Large intestine (tissue), 3 donors: Measurements from ENCODE around the gene WTIP. TPM values are rescaled to one million over a fixed set of nuclear protein-coding genes. Genes with fewer than 3 reads are reported as not detected.

Experiments
- DNase-seq, 2 donors: peaks; one replicate each; pipeline versions ENCODE4 v3.0.0 to v3.0.0-alpha.2; 2013
- H3K27ac ChIP-seq: one replicate; pipeline ENCODE4 v1.5.1; 2013; ENCODE audit warnings: low read length
- H3K27me3 ChIP-seq: 2 replicates; pipeline ENCODE4 v1.6.1; 2013; ENCODE audit warnings: low read length; ENCODE audit not compliant: control insufficient read depth, insufficient read depth
- H3K36me3 ChIP-seq: 2 replicates; pipeline ENCODE4 v1.6.1; 2013; ENCODE audit warnings: low read length; ENCODE audit not compliant: control insufficient read depth, insufficient read depth
- H3K4me1 ChIP-seq: one replicate; pipeline ENCODE4 v1.6.1; 2013; ENCODE audit warnings: low read length; ENCODE audit not compliant: control insufficient read depth, insufficient read depth
- H3K4me3 ChIP-seq: one replicate; pipeline ENCODE4 v1.5.1; 2013; ENCODE audit warnings: low read length
- H3K9me3 ChIP-seq: one replicate; pipeline ENCODE4 v1.6.1; 2013; ENCODE audit warnings: mild to moderate bottlenecking, low read depth, low read length, moderate library complexity; ENCODE audit not compliant: control insufficient read depth
- WGBS: methylation state at CpG from one replicate; pipeline ENCODE4 v1.1.5; 2013; ENCODE audit warnings: low lambda C conversion rate; ENCODE audit not compliant: insufficient coverage; 5-methylcytosine and 5-hydroxymethylcytosine counted together
- polyA plus RNA-seq: library from polyadenylated mRNA; unstranded; fragments of 120-200 nt; gene quantifications from one replicate; pipeline ENCODE4 v1.2.1, GENCODE V29; 2013

The WTIP gene
- polyA plus RNA-seq, 1 donor, result 7.1 TPM

- Histone ChIP-seq H3K9me3 (no peaks in the 10 kb centered on the region), H3K27ac (no peak overlapping the region), H3K4me3 (no peak overlapping the region), H3K27me3 (peaks cover 3% of the 10 kb centered on the region), H3K4me1 (no peaks in the 10 kb centered on the region), H3K36me3 (peaks cover 4% of the 10 kb centered on the region)
- no peak for DNase-seq
- no CpG with 5 or more reads among the region's 19 CpGs for WGBS
These were observed 8.7 kb downstream of the WTIP start for GRCh38 chr19:34490141-34490766.

GRCh38 chr19:34493038-34493648, 11.6 kb downstream of the WTIP start:
- no peak overlapping the region for H3K27ac ChIP-seq
- DNase-seq, result no peak
- WGBS, result no CpG with 5 or more reads among the region's 25 CpGs
- H3K4me1 ChIP-seq, result no peaks in the 10 kb centered on the region
- H3K36me3 ChIP-seq, result peaks cover 4% of the 10 kb centered on the region
- H3K27me3 ChIP-seq, result no peaks in the 10 kb centered on the region
- no peaks in the 10 kb centered on the region for H3K9me3 ChIP-seq
- no peak overlapping the region for H3K4me3 ChIP-seq

- Histone ChIP-seq H3K9me3 (no peaks in the 10 kb centered on the region), H3K36me3 (peaks cover 4% of the 10 kb centered on the region), H3K4me1 (no peaks in the 10 kb centered on the region), H3K27me3 (no peaks in the 10 kb centered on the region), H3K27ac (no peak overlapping the region), H3K4me3 (no peak overlapping the region)
- no peak for DNase-seq
- 100% methylated on average over 2 of the region's 7 CpGs for WGBS
These were observed 12.1 kb downstream of the WTIP start for GRCh38 chr19:34493649-34494044.

- no CpG with 5 or more reads among the region's 11 CpGs for WGBS
- no peak overlapping the region for H3K4me3 ChIP-seq
These were observed 13.0 kb downstream of the WTIP start for GRCh38 chr19:34494601-34495000.

GRCh38 chr19:34495416-34495815, 13.9 kb downstream of the WTIP start:
- H3K27me3 ChIP-seq, result peaks cover 4% of the 10 kb centered on the region
- H3K27ac ChIP-seq, result no peak overlapping the region
- no CpG with 5 or more reads among the region's 18 CpGs for WGBS
- peaks cover 4% of the 10 kb centered on the region for H3K36me3 ChIP-seq
- no peak for DNase-seq
- H3K4me1 ChIP-seq, result no peaks in the 10 kb centered on the region
- H3K4me3 ChIP-seq, result no peak overlapping the region
- H3K9me3 ChIP-seq, result no peaks in the 10 kb centered on the region

More at GRCh38 chr19:34494601-34495000, 13.0 kb downstream of the WTIP start:
- no peak for DNase-seq
- H3K27ac ChIP-seq, result no peak overlapping the region
- no peaks in the 10 kb centered on the region for H3K4me1 ChIP-seq
- no peaks in the 10 kb centered on the region for H3K27me3 ChIP-seq
- H3K9me3 ChIP-seq, result no peaks in the 10 kb centered on the region
- H3K36me3 ChIP-seq, result peaks cover 4% of the 10 kb centered on the region

GRCh38 chr19:34497112-34497805, 15.7 kb downstream of the WTIP start:
- Histone ChIP-seq H3K9me3 (peaks cover 2% of the 10 kb centered on the region), H3K27me3 (peaks cover 11% of the 10 kb centered on the region), H3K4me3 (no peak overlapping the region), H3K36me3 (peaks cover 4% of the 10 kb centered on the region), H3K27ac (no peak overlapping the region), H3K4me1 (no peaks in the 10 kb centered on the region)
- DNase-seq, result no peak
- no CpG with 5 or more reads among the region's 15 CpGs for WGBS

GRCh38 chr19:34499155-34499834, 17.7 kb downstream of the WTIP start:
- DNase-seq, result no peak
- WGBS, result no CpG with 5 or more reads among the region's 13 CpGs
- Histone ChIP-seq H3K27ac (no peak overlapping the region), H3K4me3 (no peak overlapping the region), H3K9me3 (peaks cover 2% of the 10 kb centered on the region), H3K36me3 (no peaks in the 10 kb centered on the region), H3K4me1 (no peaks in the 10 kb centered on the region), H3K27me3 (peaks cover 11% of the 10 kb centered on the region)

- Histone ChIP-seq H3K4me3 (no peak overlapping the region), H3K27me3 (peaks cover 11% of the 10 kb centered on the region), H3K27ac (no peak overlapping the region), H3K9me3 (peaks cover 2% of the 10 kb centered on the region), H3K4me1 (no peaks in the 10 kb centered on the region), H3K36me3 (no peaks in the 10 kb centered on the region)
- DNase-seq, result no peak
- no CpG with 5 or more reads among the region's 25 CpGs for WGBS
These were observed 19.1 kb downstream of the WTIP start for GRCh38 chr19:34500656-34501120.

GRCh38 chr19:34501339-34502320, 20.1 kb downstream of the WTIP start:
- H3K27ac ChIP-seq, result no peak overlapping the region
- no CpG with 5 or more reads among the region's 40 CpGs for whole genome bisulfite sequencing

More at GRCh38 chr19:34501339-34502320, 20.1 kb downstream of the WTIP start:
- Histone ChIP-seq H3K27me3 (peaks cover 11% of the 10 kb centered on the region), H3K36me3 (no peaks in the 10 kb centered on the region), H3K4me1 (no peaks in the 10 kb centered on the region), H3K9me3 (peaks cover 2% of the 10 kb centered on the region), H3K4me3 (no peak overlapping the region)
- peak; percentile 86 to 88 for DNase-seq
